ENCODE measurements around the gene IQCN. TPM values are rescaled to one million over a fixed set of nuclear protein-coding genes. Genes with fewer than 3 reads are reported as not detected.

Gene IQCN
- total and polyA plus RNA-seq, 4 donors, result 0.19 to 2.4 (median 0.53) TPM

GRCh38 chr19:18289471-18290301 lies 15.4 kb upstream of the IQCN start:
- Histone ChIP-seq H3K9ac (ENCODE audit: low read depth in 1 of 2, low read length in 2 of 2) (no peak overlapping the region), H3K4me3 (ENCODE audit: low read depth in 1 of 3, low read length in 3 of 3) (no peak overlapping the region), H3K27me3 (ENCODE audit: control insufficient read depth in 4 of 4, insufficient read depth in 4 of 4, low read length in 3 of 4) (no peaks in the 10 kb centered on the region), H3K27ac (ENCODE audit: low read depth in 1 of 2, low read length in 2 of 2) (peak overlapping the region; percentile 39 to 67), H3K9me3 (ENCODE audit: control insufficient read depth in 4 of 4, low read length in 3 of 4) (no peaks in the 10 kb centered on the region), H3K36me3 (ENCODE audit: control insufficient read depth in 4 of 4, insufficient read depth in 3 of 4, low read depth in 1 of 4, low read length in 3 of 4) (no peaks in the 10 kb centered on the region), H3K4me1 (ENCODE audit: control insufficient read depth in 4 of 4, insufficient read depth in 4 of 4, low read length in 3 of 4) (peaks cover 5 to 11% (median 7%) of the 10 kb centered on the region in 4 donors)
- TF ChIP-seq GABPA (IDR thresholded peaks at IDR 0.05 in 1 of 2, conservative IDR thresholded peaks at IDR 0.05 in 1 of 2) (no peak), ATF3 (IDR thresholded peaks at IDR 0.05) (no peak), YY1 (IDR thresholded peaks at IDR 0.05) (no peak), JUND (IDR thresholded peaks at IDR 0.05) (no peak), HNF4A (conservative IDR thresholded peaks at IDR 0.05) (no peak), FOXA1 (IDR thresholded peaks at IDR 0.05) (no peak), RAD21 (IDR thresholded peaks at IDR 0.05) (no peak)
- WGBS, result 74% methylated on average over 12 of the region's 12 CpGs
- no peak for DNase-seq (ENCODE audit: low spot score)

- Histone ChIP-seq H3K9ac (ENCODE audit: low read depth in 1 of 2, low read length in 2 of 2) (no peak overlapping the region), H3K27ac (ENCODE audit: low read depth in 1 of 2, low read length in 2 of 2) (no peak overlapping the region), H3K9me3 (ENCODE audit: control insufficient read depth in 4 of 4, low read length in 3 of 4) (no peaks in the 10 kb centered on the region), H3K27me3 (ENCODE audit: control insufficient read depth in 4 of 4, insufficient read depth in 4 of 4, low read length in 3 of 4) (no peaks in the 10 kb centered on the region), H3K36me3 (ENCODE audit: control insufficient read depth in 4 of 4, insufficient read depth in 3 of 4, low read depth in 1 of 4, low read length in 3 of 4) (no peaks in the 10 kb centered on the region), H3K4me3 (ENCODE audit: low read depth in 1 of 3, low read length in 3 of 3) (no peak overlapping the region), H3K4me1 (ENCODE audit: control insufficient read depth in 4 of 4, insufficient read depth in 4 of 4, low read length in 3 of 4) (peaks cover 4 to 11% (median 5%) of the 10 kb centered on the region in 4 donors)
- TF ChIP-seq FOXA2 (IDR thresholded peaks at IDR 0.05) (no peak), EGR1 (IDR thresholded peaks at IDR 0.05; ENCODE audit: low read depth in 2 of 2) (no peak), RXRA (IDR thresholded peaks at IDR 0.05) (no peak), TAF1 (conservative IDR thresholded peaks at IDR 0.05) (no peak), CTCF (IDR thresholded peaks at IDR 0.05; ENCODE audit: low read depth, low read length, missing input control) (no peak)
- TF ChIP-seq, protein P1, sequence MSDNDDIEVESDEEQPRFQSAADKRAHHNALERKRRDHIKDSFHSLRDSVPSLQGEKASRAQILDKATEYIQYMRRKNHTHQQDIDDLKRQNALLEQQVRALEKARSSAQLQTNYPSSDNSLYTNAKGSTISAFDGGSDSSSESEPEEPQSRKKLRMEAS (IDR thresholded peaks at IDR 0.05), result no peak
- no peak for DNase-seq (ENCODE audit: low spot score)
- WGBS, result 78% methylated on average over 26 of the region's 26 CpGs
Measured at GRCh38 chr19:18287836-18288772, 13.9 kb upstream of the IQCN start.
